ENCODE results near the gene AKT3.

DNA sequence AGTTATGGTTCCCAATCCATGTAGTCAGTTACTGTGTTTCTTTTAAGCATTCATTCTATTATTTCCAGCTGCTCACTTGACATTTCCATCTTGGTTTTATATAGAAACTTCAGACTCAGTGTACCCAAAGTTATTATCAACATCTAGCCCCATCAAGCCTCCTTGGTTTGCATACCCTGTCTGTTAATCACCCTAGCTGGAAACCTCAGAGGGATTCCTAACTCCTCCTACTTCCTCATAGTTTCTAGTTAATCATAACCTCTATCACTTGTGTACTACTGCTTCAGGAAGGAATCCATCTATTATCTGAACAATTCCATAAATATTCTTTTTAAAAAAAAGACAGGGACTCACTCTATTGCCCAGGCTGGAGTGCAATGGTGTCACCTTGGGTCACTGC, 300.9 kb downstream of the AKT3 start:
- TF ChIP-seq, protein P1, sequence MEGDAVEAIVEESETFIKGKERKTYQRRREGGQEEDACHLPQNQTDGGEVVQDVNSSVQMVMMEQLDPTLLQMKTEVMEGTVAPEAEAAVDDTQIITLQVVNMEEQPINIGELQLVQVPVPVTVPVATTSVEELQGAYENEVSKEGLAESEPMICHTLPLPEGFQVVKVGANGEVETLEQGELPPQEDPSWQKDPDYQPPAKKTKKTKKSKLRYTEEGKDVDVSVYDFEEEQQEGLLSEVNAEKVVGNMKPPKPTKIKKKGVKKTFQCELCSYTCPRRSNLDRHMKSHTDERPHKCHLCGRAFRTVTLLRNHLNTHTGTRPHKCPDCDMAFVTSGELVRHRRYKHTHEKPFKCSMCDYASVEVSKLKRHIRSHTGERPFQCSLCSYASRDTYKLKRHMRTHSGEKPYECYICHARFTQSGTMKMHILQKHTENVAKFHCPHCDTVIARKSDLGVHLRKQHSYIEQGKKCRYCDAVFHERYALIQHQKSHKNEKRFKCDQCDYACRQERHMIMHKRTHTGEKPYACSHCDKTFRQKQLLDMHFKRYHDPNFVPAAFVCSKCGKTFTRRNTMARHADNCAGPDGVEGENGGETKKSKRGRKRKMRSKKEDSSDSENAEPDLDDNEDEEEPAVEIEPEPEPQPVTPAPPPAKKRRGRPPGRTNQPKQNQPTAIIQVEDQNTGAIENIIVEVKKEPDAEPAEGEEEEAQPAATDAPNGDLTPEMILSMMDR (IDR thresholded peaks at IDR 0.05 in 4 of 5, conservative IDR thresholded peaks at IDR 0.05 in 1 of 5) = no peak
- TF ChIP-seq POLR2A (IDR thresholded peaks at IDR 0.05) = no peak

Measured in gastrocnemius medialis (tissue), 4 donors.